A673 (cell line): ENCODE measurements around the gene SRXN1. TPM values are rescaled to one million over a fixed set of nuclear protein-coding genes. Genes with fewer than 3 reads are reported as not detected.

ENCODE experiments used
- BruUV-seq: library from RNA; stranded (reverse); fragments of 400-500 nt; replicated peaks from 2 replicates; lab custom pipeline; 2021; lab: Mats Ljungman, UMichigan
- CTCF ChIA-PET: fragments of 300-600 bp; sonication (Branson Sonifier 250); formaldehyde crosslinking; loops from one replicate; lab custom pipeline; 2022; ENCODE audit warnings: antibody characterized with exemption; lab: Charles Lee
- POLR2A ChIA-PET: fragments of 300-600 bp; sonication (Branson Sonifier 250); formaldehyde crosslinking; loops from one replicate; lab custom pipeline; 2022; ENCODE audit warnings: antibody characterized with exemption; ENCODE audit not compliant: low non-redundant PET; lab: Charles Lee
- DNase-seq: peaks from one replicate; pipeline ENCODE4 v3.0.0-alpha.2; 2015; ENCODE audit warnings: low spot score
- H3K27ac ChIP-seq: fragments of 200-600 bp; sonication (generic); 2 replicates; pipeline ENCODE4 v1.5.1; 2016; ENCODE audit warnings: mixed run types, low read depth, mild to moderate bottlenecking, mixed read lengths, antibody characterized with exemption, low read length; ENCODE audit not compliant: poor library complexity, severe bottlenecking
- H3K27me3 ChIP-seq: fragments of 200-600 bp; sonication (generic); replicated peaks from 2 replicates; pipeline ENCODE4 v1.6.1; 2017; ENCODE audit warnings: mixed run types, low read depth, mild to moderate bottlenecking, mixed read lengths, antibody characterized with exemption, low read length; ENCODE audit not compliant: insufficient read depth, poor library complexity
- H3K36me3 ChIP-seq: fragments of 200-600 bp; sonication (generic); 2 replicates; pipeline ENCODE4 v1.6.1; 2016; ENCODE audit warnings: mixed run types, mild to moderate bottlenecking, mixed read lengths, antibody characterized with exemption, low read length; ENCODE audit not compliant: insufficient read depth, poor library complexity, severe bottlenecking
- H3K4me1 ChIP-seq: fragments of 200-600 bp; sonication (generic); 2 replicates; pipeline ENCODE4 v1.6.1; 2017; ENCODE audit warnings: mixed run types, mild to moderate bottlenecking, mixed read lengths, antibody characterized with exemption, low read length; ENCODE audit not compliant: insufficient read depth, poor library complexity, severe bottlenecking
- H3K4me3 ChIP-seq: fragments of 200-600 bp; sonication (generic); 2 replicates; pipeline ENCODE4 v1.5.1; 2016; ENCODE audit warnings: low read depth, mixed run types, mild to moderate bottlenecking, mixed read lengths, low read length; ENCODE audit not compliant: poor library complexity, severe bottlenecking
- H3K9me3 ChIP-seq: fragments of 200-600 bp; sonication (generic); 2 replicates; pipeline ENCODE4 v1.6.1; 2016; ENCODE audit warnings: mixed run types, low read depth, mild to moderate bottlenecking, mixed read lengths, antibody characterized with exemption, low read length; ENCODE audit not compliant: poor library complexity, severe bottlenecking
- EZH2 ChIP-seq: fragments of 200-600 bp; sonication (generic); IDR thresholded peaks from 2 replicates; pipeline ENCODE4 v1.6.1; 2017; ENCODE audit warnings: borderline replicate concordance, low read depth, mild to moderate bottlenecking, mixed read lengths, antibody characterized with exemption, low read length; ENCODE audit not compliant: poor library complexity, severe bottlenecking
- intact Hi-C: fragments of 100-400 bp; cut with micrococcal nuclease; formaldehyde crosslinking; loops from one replicate; pipeline ENCODE4 v1.10.0; 2022; ENCODE audit not compliant: unreplicated experiment
- total RNA-seq: library from RNA; stranded (reverse); gene quantifications from 2 replicates; pipeline ENCODE4 v1.2.3, GENCODE V29; 2021
- TF ChIP-seq, protein P1 (sequence below): fragments of 300-800, 200-600 bp; sonication (generic); conservative IDR thresholded peaks from 2 replicates; pipeline ENCODE4 v1.5.1; 2017; ENCODE audit warnings: low read depth, mild to moderate bottlenecking, antibody characterized with exemption, low read length, moderate library complexity, mixed read lengths

Gene SRXN1
- total RNA-seq, 1 experiment from 2014 or later, result 11.5 TPM

DNA sequence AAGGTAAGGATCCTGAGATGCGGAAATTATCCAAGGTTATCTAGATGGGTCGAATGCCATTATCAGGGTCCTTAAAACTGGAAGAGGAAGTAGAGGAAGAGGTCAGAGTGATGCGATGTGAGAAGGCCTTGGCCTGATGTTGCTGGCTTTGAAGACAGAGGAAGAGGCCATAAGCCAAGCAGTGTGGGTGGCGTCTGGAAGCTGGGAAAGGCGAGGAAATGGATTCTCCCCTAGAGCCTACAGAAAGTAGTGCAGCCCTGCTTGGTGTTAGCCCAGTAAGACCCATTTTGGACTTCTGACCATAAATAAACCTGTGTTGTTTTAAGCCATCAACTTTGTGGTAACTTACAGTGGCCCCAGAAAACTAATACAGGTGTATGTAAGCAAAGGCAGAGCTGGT is 2.0 kb downstream of the SRXN1 start:
- Histone ChIP-seq H3K9me3 (no peaks in the 10 kb centered on the region), H3K27me3 (no peaks in the 10 kb centered on the region), H3K4me3 (no peak overlapping the region), H3K36me3 (peaks cover 6% of the 10 kb centered on the region), H3K4me1 (peaks cover 6% of the 10 kb centered on the region), H3K27ac (no peak overlapping the region)
- POLR2A ChIA-PET, result no interaction called here
- CTCF ChIA-PET, result interaction anchor here (1.1 kb wide), 1 partner anchor 11 kb away, joined by 7 read pairs; no protein-coding TSS in a partner anchor
- intact Hi-C loops, result loop anchor here (5.0 kb wide), 1 partner anchor 76 kb away; no protein-coding TSS in a partner anchor
- no TSS peak for BruUV-seq
- DNase-seq, result no peak
- TF ChIP-seq, protein P1, sequence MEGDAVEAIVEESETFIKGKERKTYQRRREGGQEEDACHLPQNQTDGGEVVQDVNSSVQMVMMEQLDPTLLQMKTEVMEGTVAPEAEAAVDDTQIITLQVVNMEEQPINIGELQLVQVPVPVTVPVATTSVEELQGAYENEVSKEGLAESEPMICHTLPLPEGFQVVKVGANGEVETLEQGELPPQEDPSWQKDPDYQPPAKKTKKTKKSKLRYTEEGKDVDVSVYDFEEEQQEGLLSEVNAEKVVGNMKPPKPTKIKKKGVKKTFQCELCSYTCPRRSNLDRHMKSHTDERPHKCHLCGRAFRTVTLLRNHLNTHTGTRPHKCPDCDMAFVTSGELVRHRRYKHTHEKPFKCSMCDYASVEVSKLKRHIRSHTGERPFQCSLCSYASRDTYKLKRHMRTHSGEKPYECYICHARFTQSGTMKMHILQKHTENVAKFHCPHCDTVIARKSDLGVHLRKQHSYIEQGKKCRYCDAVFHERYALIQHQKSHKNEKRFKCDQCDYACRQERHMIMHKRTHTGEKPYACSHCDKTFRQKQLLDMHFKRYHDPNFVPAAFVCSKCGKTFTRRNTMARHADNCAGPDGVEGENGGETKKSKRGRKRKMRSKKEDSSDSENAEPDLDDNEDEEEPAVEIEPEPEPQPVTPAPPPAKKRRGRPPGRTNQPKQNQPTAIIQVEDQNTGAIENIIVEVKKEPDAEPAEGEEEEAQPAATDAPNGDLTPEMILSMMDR, result no peak
- TF ChIP-seq EZH2, result no peak

DNA sequence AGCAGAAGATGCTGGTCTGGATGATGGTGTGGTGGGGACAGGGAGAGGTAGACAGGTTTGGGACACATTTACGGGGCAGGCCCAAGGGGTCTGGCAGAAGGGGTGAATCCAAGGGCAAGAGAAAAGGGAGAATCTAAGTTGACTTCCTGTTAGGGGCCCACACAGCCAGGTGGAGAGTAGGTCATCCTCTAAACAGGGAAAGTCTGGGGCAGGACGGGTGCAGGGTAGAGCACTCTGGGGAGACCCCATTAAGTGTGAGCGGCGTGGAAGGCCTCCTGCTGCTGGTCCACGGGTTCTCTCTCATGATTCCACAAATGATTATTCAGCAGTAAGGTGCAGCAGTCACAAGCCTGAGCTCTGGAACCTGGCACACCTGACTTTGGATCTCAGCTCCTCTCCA is 2.7 kb downstream of the SRXN1 start:
- Histone ChIP-seq H3K36me3 (peaks cover 6% of the 10 kb centered on the region), H3K9me3 (no peaks in the 10 kb centered on the region), H3K4me3 (no peak overlapping the region), H3K27me3 (no peaks in the 10 kb centered on the region), H3K27ac (no peak overlapping the region), H3K4me1 (peaks cover 6% of the 10 kb centered on the region)
- intact Hi-C loops, result loop anchor here (5.0 kb wide), 1 partner anchor 77 kb away; no protein-coding TSS in a partner anchor
- DNase-seq, result no peak
- TF ChIP-seq EZH2, result no peak
- CTCF ChIA-PET, result interaction anchor here (1.1 kb wide), 1 partner anchor 10 kb away, joined by 7 read pairs; no protein-coding TSS in a partner anchor
- POLR2A ChIA-PET, result no interaction called here
- no TSS peak for BruUV-seq

DNA sequence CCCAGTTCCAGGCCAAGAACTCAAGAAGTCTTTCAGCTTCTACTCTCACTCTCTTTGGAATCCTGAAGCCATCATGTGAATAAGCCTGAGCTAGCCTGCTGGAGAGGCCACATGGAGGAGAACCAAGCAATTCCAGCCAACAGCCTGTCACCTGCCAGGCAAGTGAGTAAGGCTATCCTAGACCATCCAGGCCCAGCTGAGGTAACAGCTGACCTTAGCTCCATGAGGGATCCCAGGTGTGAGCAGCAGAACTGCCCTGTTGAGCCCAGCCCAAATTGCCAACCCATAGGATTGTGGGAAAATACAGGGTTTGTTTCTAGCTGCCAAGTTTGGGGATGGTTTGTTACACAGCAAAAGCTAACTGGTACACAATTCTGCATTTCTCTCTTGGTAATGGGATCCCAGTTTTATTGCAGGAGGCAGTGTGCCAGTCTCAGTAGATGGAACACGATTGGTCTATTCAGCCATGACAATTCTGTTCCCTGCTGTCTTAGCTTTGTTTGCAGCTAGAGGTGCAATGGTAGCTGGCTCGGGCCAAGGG is 5.5 kb downstream of the SRXN1 start:
- Histone ChIP-seq H3K4me3 (no peak overlapping the region), H3K9me3 (no peaks in the 10 kb centered on the region), H3K27me3 (no peaks in the 10 kb centered on the region), H3K36me3 (peaks cover 6% of the 10 kb centered on the region), H3K4me1 (peaks cover 3% of the 10 kb centered on the region), H3K27ac (no peak overlapping the region)
- DNase-seq, result no peak
- BruUV-seq, result no TSS peak
- intact Hi-C loops, result no loop called here
- CTCF ChIA-PET, result no interaction called here
- POLR2A ChIA-PET, result no interaction called here
- no peak for TF ChIP-seq EZH2
- TF ChIP-seq, protein P1, result no peak

DNA sequence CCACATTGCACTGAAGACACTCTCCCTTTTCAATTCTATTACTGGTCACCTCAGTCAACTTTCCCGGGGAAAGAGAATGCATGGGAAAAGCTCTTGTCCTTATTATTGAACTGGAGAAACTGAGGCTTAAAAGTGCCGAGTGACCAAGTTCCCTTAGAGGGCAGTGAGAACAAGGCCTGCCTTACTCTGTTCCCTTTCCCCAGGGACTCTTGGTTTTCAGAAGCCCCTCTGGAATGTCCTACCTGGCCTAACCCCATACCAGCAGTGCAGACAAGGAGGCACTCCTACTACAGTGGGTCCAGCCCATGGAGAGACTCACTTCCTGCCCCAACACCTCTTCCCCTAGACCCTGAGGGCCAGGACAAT is 6.1 kb downstream of the SRXN1 start:
- TF ChIP-seq, protein P1, result no peak
- TF ChIP-seq EZH2, result no peak
- no peaks in the 10 kb centered on the region for H3K4me1 ChIP-seq
- ChIA-PET POLR2A (no interaction called here), CTCF (interaction anchor here (0.6 kb wide), 1 partner anchor 337 kb away, joined by 3 read pairs; no protein-coding TSS in a partner anchor)
- H3K4me3 ChIP-seq, result no peak overlapping the region
- peaks cover 6% of the 10 kb centered on the region for H3K36me3 ChIP-seq
- BruUV-seq, result no TSS peak
- H3K27ac ChIP-seq, result no peak overlapping the region
- no peaks in the 10 kb centered on the region for H3K9me3 ChIP-seq
- intact Hi-C loops, result no loop called here
- no peak for DNase-seq
- H3K27me3 ChIP-seq, result no peaks in the 10 kb centered on the region
